Astrocyte (in vitro differentiated cells and primary cell): Measurements from ENCODE around the gene C1orf50.

Experiments
- EZH2 ChIP-seq: IDR thresholded peaks from 2 replicates; pipeline ENCODE4 v1.6.1; 2012; ENCODE audit warnings: mild to moderate bottlenecking, low read length, inconsistent platforms; ENCODE audit not compliant: insufficient read depth
- TF ChIP-seq, protein P1 (sequence below): IDR thresholded peaks from 2 replicates; pipeline ENCODE4 v1.5.1; 2011; ENCODE audit warnings: low read depth, mild to moderate bottlenecking, inconsistent platforms, low read length, moderate library complexity; ENCODE audit not compliant: insufficient read depth

DNA sequence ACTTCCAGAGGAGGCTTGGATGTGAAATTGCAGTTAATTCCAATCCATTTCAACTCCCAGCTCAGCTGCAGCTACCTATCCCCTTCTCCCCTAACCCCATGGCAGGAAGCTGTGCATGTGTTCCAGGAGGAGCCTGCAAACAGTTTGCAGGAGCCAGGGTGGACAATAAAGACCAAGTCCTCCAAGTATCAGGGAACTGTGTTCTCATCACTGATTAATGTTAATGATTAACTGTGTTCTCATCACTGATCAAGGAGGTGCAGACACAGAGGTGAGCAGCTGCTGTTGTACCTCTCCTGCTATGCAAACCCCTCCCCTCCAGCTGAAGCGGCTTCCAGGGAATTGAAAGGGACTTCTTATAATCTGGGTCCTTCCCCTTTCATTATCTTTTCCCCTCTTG lies 46.2 kb upstream of the C1orf50 start:
- TF ChIP-seq, protein P1, sequence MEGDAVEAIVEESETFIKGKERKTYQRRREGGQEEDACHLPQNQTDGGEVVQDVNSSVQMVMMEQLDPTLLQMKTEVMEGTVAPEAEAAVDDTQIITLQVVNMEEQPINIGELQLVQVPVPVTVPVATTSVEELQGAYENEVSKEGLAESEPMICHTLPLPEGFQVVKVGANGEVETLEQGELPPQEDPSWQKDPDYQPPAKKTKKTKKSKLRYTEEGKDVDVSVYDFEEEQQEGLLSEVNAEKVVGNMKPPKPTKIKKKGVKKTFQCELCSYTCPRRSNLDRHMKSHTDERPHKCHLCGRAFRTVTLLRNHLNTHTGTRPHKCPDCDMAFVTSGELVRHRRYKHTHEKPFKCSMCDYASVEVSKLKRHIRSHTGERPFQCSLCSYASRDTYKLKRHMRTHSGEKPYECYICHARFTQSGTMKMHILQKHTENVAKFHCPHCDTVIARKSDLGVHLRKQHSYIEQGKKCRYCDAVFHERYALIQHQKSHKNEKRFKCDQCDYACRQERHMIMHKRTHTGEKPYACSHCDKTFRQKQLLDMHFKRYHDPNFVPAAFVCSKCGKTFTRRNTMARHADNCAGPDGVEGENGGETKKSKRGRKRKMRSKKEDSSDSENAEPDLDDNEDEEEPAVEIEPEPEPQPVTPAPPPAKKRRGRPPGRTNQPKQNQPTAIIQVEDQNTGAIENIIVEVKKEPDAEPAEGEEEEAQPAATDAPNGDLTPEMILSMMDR, result no peak
- no peak for TF ChIP-seq EZH2
